GM23338 (cell line): ENCODE results near the gene EIF2A. TPM values are rescaled to one million over a fixed set of nuclear protein-coding genes. Genes with fewer than 3 reads are reported as not detected.

ENCODE experiments used
- ATAC-seq: fragments of 200-7000 bp; cut with Tn5 transposase; 3 replicates; pipeline ENCODE4 v1.9.1; 2020
- DNase-seq: peaks from one replicate; pipeline ENCODE4 v3.0.0-alpha.2; 2015; ENCODE audit warnings: low spot score
- H2AFZ ChIP-seq: fragments of 200-600 bp; sonication (generic); 2 replicates; pipeline ENCODE4 v1.8.0; 2016; ENCODE audit warnings: antibody characterized with exemption, mild to moderate bottlenecking, moderate library complexity
- H3F3A ChIP-seq: fragments of 200-600 bp; sonication (generic); replicated peaks from 2 replicates; pipeline ENCODE4 v1.8.0; 2017; ENCODE audit warnings: antibody characterized with exemption, mixed run types, low read depth
- H3K27ac ChIP-seq: fragments of 200-600 bp; sonication (generic); 2 replicates; pipeline ENCODE4 v1.6.1; 2016; ENCODE audit warnings: low read depth
- H3K27me3 ChIP-seq: fragments of 200-600 bp; sonication (generic); 2 replicates; pipeline ENCODE4 v1.8.0; 2016; ENCODE audit warnings: mild to moderate bottlenecking, mixed run types, moderate library complexity; ENCODE audit not compliant: insufficient read depth
- H3K36me3 ChIP-seq: fragments of 200-600 bp; sonication (generic); 2 replicates; pipeline ENCODE4 v1.8.0; 2016; ENCODE audit warnings: mild to moderate bottlenecking; ENCODE audit not compliant: insufficient read depth
- H3K4me1 ChIP-seq: fragments of 200-600 bp; sonication (generic); 2 replicates; pipeline ENCODE4 v1.8.0; 2016; ENCODE audit warnings: mild to moderate bottlenecking, moderate library complexity; ENCODE audit not compliant: insufficient read depth
- H3K4me2 ChIP-seq: fragments of 200-600 bp; sonication (generic); 2 replicates; pipeline ENCODE4 v1.7.1; 2017; ENCODE audit warnings: mixed run types
- H3K4me3 ChIP-seq: fragments of 200-600 bp; sonication (generic); 2 replicates; pipeline ENCODE4 v1.6.1; 2016; ENCODE audit warnings: mixed run types
- H3K79me2 ChIP-seq: fragments of 200-600 bp; sonication (generic); replicated peaks from 2 replicates; pipeline ENCODE4 v1.8.0; 2017; ENCODE audit warnings: mild to moderate bottlenecking; ENCODE audit not compliant: insufficient read depth
- H3K9me2 ChIP-seq: fragments of 200-600 bp; sonication (generic); 2 replicates; pipeline ENCODE4 v1.8.0; 2017; ENCODE audit not compliant: insufficient read depth
- H4K20me1 ChIP-seq: fragments of 200-600 bp; sonication (generic); replicated peaks from 2 replicates; pipeline ENCODE4 v1.8.0; 2017; ENCODE audit warnings: mild to moderate bottlenecking; ENCODE audit not compliant: insufficient read depth
- H3K27ac Mint-ChIP-seq: 2 replicates; pipeline ENCODE4 v1.8.0; 2020; ENCODE audit warnings: inconsistent platforms, mild to moderate bottlenecking, moderate library complexity, mixed read lengths
- H3K27me3 Mint-ChIP-seq: 3 replicates; pipeline ENCODE4 v1.8.0; 2022; ENCODE audit warnings: low read depth, mild to moderate bottlenecking, moderate library complexity, mixed read lengths, inconsistent platforms; ENCODE audit not compliant: insufficient read depth, poor library complexity
- H3K36me3 Mint-ChIP-seq: 3 replicates; pipeline ENCODE4 v1.8.0; 2021; ENCODE audit warnings: low read depth, mild to moderate bottlenecking, inconsistent platforms, moderate library complexity, mixed read lengths
- H3K4me1 Mint-ChIP-seq: 3 replicates; pipeline ENCODE4 v1.8.0; 2020; ENCODE audit warnings: mild to moderate bottlenecking, inconsistent platforms, mixed read lengths
- H3K4me3 Mint-ChIP-seq: 3 replicates; pipeline ENCODE4 v1.8.0; 2021; ENCODE audit warnings: moderate library complexity, mild to moderate bottlenecking, inconsistent platforms, mixed read lengths
- H3K9me3 Mint-ChIP-seq: 3 replicates; pipeline ENCODE4 v1.8.0; 2020; ENCODE audit warnings: moderate library complexity, mild to moderate bottlenecking, inconsistent platforms, mixed read lengths
- CREB1 ChIP-seq: fragments of 250-450 bp; sonication (Bioruptor Pico); IDR thresholded peaks from 2 replicates; pipeline ENCODE4 v1.5.0; 2020; ENCODE audit warnings: low read depth, mild to moderate bottlenecking, moderate library complexity
- CTCF ChIP-seq, 2 experiments: fragments of 200-600 bp in 1 of 2; sonication (generic) in 1 of 2; conservative IDR thresholded peaks; 2 replicates each; pipeline versions ENCODE4 v1.5.1 to v1.6.1; 2016 to 2017; ENCODE audit warnings: antibody characterized with exemption in 2 of 2, low read depth in 2 of 2, mild to moderate bottlenecking in 2 of 2, moderate library complexity in 1 of 2
- ETS1 ChIP-seq: IDR thresholded peaks from 2 replicates; pipeline ENCODE4 v1.6.1; 2016; ENCODE audit warnings: antibody characterized with exemption
- EZH2 ChIP-seq: fragments of 200-600 bp; sonication (generic); IDR thresholded peaks from one replicate; pipeline ENCODE4 v1.8.0; 2017; ENCODE audit warnings: antibody characterized with exemption, mild to moderate bottlenecking, low read depth; ENCODE audit not compliant: unreplicated experiment
- EZH2phosphoT487 ChIP-seq: fragments of 200-600 bp; sonication (generic); IDR thresholded peaks from one replicate; pipeline ENCODE4 v1.8.1; 2018; ENCODE audit warnings: antibody characterized with exemption; ENCODE audit not compliant: unreplicated experiment
- JUNB ChIP-seq: IDR thresholded peaks from one replicate; pipeline ENCODE4 v1.6.1; 2016; ENCODE audit warnings: antibody characterized with exemption; ENCODE audit not compliant: unreplicated experiment
- NANOG ChIP-seq: IDR thresholded peaks from 2 replicates; pipeline ENCODE4 v1.6.1; 2016; ENCODE audit warnings: antibody characterized with exemption, borderline replicate concordance
- POLR2AphosphoS5 ChIP-seq: IDR thresholded peaks from 2 replicates; pipeline ENCODE4 v1.6.1; 2016; ENCODE audit warnings: antibody characterized with exemption, low read depth
- REST ChIP-seq: IDR thresholded peaks from one replicate; pipeline ENCODE4 v1.6.1; 2018; ENCODE audit warnings: antibody characterized with exemption; ENCODE audit not compliant: unreplicated experiment
- STAT1 ChIP-seq: IDR thresholded peaks from one replicate; pipeline ENCODE4 v1.6.1; 2016; ENCODE audit warnings: antibody characterized with exemption; ENCODE audit not compliant: unreplicated experiment
- ZNF114 ChIP-seq: fragments of 250-450 bp; sonication (Bioruptor Pico); IDR thresholded peaks from 2 replicates; pipeline ENCODE4 v1.5.0; 2020; ENCODE audit warnings: mild to moderate bottlenecking, moderate library complexity
- ZNF331 ChIP-seq: fragments of 250-450 bp; sonication (Bioruptor Pico); IDR thresholded peaks from 2 replicates; pipeline ENCODE4 v1.5.0; 2020; ENCODE audit warnings: low read depth, mild to moderate bottlenecking, moderate library complexity
- polyA plus RNA-seq: library from polyadenylated mRNA; unstranded; fragments of >200 nt; fragmentation: Nextera tagmentation; extraction: Ambion mirVana; gene quantifications from 2 replicates; pipeline ENCODE4 v1.2.1, GENCODE V29; 2016
- total RNA-seq: library from RNA; depleted of rRNA; stranded (reverse); fragments of >200 nt; shearing (Covaris generic); gene quantifications from 2 replicates; pipeline ENCODE4 v1.2.3, GENCODE V29; 2014
- TF ChIP-seq, protein P1 (sequence below): fragments of 250-450 bp; sonication (Bioruptor Pico); IDR thresholded peaks from 2 replicates; pipeline ENCODE4 v1.5.0; 2020; ENCODE audit warnings: mild to moderate bottlenecking, moderate library complexity

EIF2A gene
- total and polyA plus RNA-seq, 2 experiments from 2014 or later, result 95.2 to 153 TPM

DNA sequence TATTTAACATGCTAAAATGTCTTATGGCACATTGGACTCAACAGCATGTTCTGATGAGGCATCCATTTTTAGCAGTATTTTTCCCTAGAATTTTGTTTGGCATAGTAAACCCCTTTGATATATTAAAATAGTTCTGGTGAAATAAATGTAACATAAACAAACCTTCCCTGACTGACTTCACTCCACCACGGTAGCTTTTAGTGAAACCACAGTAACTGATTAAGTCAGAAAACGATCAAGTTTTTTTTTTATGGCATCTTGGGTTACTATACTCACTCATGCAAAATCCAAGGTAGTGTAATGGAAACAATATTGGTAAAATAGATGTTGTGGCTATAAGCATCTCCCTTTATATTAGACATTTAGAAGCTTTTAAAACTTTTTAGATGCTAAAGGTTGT lies 3.1 kb upstream of the EIF2A start:
- Histone ChIP-seq H3K27me3 (no peaks in the 10 kb centered on the region), H2AFZ (no peak overlapping the region), H3K4me3 (no peak overlapping the region), H3K36me3 (peaks cover 15% of the 10 kb centered on the region), H3K79me2 (peaks cover 57% of the 10 kb centered on the region), H3K27ac (no peak overlapping the region), H3F3A (no peaks in the 10 kb centered on the region; the same call in 1 of the 2 replicates), H3K4me1 (peaks cover 10% of the 10 kb centered on the region; the same call in 1 of the 2 replicates), H3K4me2 (no peak overlapping the region), H4K20me1 (peaks cover 21% of the 10 kb centered on the region), H3K9me2 (no peaks in the 10 kb centered on the region)
- Mint-ChIP-seq H3K36me3 (peaks cover 33% of the 10 kb centered on the region), H3K4me1 (peaks cover 11% of the 10 kb centered on the region; the same call in 2 of the 3 replicates), H3K27me3 (peaks cover 8% of the 10 kb centered on the region), H3K9me3 (no peaks in the 10 kb centered on the region; the same call in 2 of the 3 replicates), H3K27ac (no peak overlapping the region), H3K4me3 (no peak overlapping the region)
- TF ChIP-seq POLR2AphosphoS5, result no peak
- no peak for TF ChIP-seq ETS1
- no peak for TF ChIP-seq ZNF331 (CRISPR knock-in tag)
- TF ChIP-seq STAT1, result no peak
- no peak for TF ChIP-seq JUNB
- no peak for TF ChIP-seq EZH2
- TF ChIP-seq, protein P1, sequence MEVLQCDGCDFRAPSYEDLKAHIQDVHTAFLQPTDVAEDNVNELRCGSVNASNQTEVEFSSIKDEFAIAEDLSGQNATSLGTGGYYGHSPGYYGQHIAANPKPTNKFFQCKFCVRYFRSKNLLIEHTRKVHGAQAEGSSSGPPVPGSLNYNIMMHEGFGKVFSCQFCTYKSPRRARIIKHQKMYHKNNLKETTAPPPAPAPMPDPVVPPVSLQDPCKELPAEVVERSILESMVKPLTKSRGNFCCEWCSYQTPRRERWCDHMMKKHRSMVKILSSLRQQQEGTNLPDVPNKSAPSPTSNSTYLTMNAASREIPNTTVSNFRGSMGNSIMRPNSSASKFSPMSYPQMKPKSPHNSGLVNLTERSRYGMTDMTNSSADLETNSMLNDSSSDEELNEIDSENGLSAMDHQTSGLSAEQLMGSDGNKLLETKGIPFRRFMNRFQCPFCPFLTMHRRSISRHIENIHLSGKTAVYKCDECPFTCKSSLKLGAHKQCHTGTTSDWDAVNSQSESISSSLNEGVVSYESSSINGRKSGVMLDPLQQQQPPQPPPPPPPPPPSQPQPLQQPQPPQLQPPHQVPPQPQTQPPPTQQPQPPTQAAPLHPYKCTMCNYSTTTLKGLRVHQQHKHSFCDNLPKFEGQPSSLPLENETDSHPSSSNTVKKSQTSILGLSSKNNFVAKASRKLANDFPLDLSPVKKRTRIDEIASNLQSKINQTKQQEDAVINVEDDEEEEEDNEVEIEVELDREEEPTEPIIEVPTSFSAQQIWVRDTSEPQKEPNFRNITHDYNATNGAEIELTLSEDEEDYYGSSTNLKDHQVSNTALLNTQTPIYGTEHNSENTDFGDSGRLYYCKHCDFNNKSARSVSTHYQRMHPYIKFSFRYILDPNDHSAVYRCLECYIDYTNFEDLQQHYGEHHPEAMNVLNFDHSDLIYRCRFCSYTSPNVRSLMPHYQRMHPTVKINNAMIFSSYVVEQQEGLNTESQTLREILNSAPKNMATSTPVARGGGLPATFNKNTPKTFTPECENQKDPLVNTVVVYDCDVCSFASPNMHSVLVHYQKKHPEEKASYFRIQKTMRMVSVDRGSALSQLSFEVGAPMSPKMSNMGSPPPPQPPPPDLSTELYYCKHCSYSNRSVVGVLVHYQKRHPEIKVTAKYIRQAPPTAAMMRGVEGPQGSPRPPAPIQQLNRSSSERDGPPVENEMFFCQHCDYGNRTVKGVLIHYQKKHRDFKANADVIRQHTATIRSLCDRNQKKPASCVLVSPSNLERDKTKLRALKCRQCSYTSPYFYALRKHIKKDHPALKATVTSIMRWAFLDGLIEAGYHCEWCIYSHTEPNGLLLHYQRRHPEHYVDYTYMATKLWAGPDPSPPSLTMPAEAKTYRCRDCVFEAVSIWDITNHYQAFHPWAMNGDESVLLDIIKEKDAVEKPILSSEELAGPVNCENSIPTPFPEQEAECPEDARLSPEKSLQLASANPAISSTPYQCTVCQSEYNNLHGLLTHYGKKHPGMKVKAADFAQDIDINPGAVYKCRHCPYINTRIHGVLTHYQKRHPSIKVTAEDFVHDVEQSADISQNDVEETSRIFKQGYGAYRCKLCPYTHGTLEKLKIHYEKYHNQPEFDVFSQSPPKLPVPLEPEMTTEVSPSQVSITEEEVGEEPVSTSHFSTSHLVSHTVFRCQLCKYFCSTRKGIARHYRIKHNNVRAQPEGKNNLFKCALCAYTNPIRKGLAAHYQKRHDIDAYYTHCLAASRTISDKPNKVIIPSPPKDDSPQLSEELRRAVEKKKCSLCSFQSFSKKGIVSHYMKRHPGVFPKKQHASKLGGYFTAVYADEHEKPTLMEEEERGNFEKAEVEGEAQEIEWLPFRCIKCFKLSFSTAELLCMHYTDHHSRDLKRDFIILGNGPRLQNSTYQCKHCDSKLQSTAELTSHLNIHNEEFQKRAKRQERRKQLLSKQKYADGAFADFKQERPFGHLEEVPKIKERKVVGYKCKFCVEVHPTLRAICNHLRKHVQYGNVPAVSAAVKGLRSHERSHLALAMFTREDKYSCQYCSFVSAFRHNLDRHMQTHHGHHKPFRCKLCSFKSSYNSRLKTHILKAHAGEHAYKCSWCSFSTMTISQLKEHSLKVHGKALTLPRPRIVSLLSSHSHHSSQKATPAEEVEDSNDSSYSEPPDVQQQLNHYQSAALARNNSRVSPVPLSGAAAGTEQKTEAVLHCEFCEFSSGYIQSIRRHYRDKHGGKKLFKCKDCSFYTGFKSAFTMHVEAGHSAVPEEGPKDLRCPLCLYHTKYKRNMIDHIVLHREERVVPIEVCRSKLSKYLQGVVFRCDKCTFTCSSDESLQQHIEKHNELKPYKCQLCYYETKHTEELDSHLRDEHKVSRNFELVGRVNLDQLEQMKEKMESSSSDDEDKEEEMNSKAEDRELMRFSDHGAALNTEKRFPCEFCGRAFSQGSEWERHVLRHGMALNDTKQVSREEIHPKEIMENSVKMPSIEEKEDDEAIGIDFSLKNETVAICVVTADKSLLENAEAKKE (CRISPR knock-in tag), result no peak
- TF ChIP-seq EZH2phosphoT487, result no peak
- no peak for TF ChIP-seq ZNF114 (CRISPR knock-in tag)
- TF ChIP-seq REST, result no peak
- TF ChIP-seq CTCF (conservative IDR thresholded peaks at IDR 0.05; ENCODE audit: low read depth in 2 of 2), result no peak
- TF ChIP-seq NANOG, result no peak
- no peak for TF ChIP-seq CREB1 (CRISPR knock-in tag)
- ATAC-seq, result no peak
- no peak for DNase-seq
